Right atrium auricular region (tissue), 2 donors: ENCODE results near the gene REL. TPM values are rescaled to one million over a fixed set of nuclear protein-coding genes. Genes with fewer than 3 reads are reported as not detected.
A peak's percentile ranks its signal among the peaks of the same experiment; 100 is the strongest.

Source experiments
- DNase-seq: peaks from one replicate; pipeline ENCODE4 v3.0.0-alpha.2; 2019; ENCODE audit warnings: low spot score
- H3K27ac ChIP-seq, 2 donors: fragments of 200-600 bp; sonication (generic); 1 replicate in 1 of 2; 2 replicates in 1 of 2; pipeline ENCODE4 v1.5.1; 2016 to 2019
- H3K27me3 ChIP-seq, 2 donors: fragments of 200-600 bp; sonication (generic); one replicate each; pipeline versions ENCODE4 v1.5.1 to v1.6.0; 2017 to 2019
- H3K36me3 ChIP-seq: fragments of 200-600 bp; sonication (generic); one replicate; pipeline ENCODE4 v1.5.1; 2016
- H3K4me1 ChIP-seq, 2 donors: fragments of 200-600 bp; sonication (generic); one replicate each; pipeline versions ENCODE4 v1.5.1 to v1.6.0; 2017 to 2019
- H3K4me3 ChIP-seq, 2 donors: fragments of 200-600 bp; sonication (generic); 1 replicate in 1 of 2; 2 replicates in 1 of 2; pipeline ENCODE4 v1.5.1; 2017 to 2019; ENCODE audit warnings: mild to moderate bottlenecking in 1 of 2, moderate library complexity in 1 of 2
- H3K9me3 ChIP-seq, 2 donors: fragments of 200-600 bp; sonication (generic); one replicate each; pipeline ENCODE4 v1.5.1; 2019
- total RNA-seq, 2 donors: library from RNA; depleted of rRNA; stranded (reverse); fragments of >200 nt; gene quantifications; one replicate each; pipeline ENCODE4 v1.1.0, GENCODE V29; 2016
- TF ChIP-seq, protein P1 (sequence below), 2 donors: fragments of 200-600 bp; sonication (generic); IDR thresholded peaks; one replicate each; pipeline ENCODE4 v1.5.1; 2019; ENCODE audit warnings: antibody characterized with exemption in 2 of 2

Gene REL
- total RNA-seq, 2 donors from 2014 or later = 6.0 to 7.3 TPM

DNA sequence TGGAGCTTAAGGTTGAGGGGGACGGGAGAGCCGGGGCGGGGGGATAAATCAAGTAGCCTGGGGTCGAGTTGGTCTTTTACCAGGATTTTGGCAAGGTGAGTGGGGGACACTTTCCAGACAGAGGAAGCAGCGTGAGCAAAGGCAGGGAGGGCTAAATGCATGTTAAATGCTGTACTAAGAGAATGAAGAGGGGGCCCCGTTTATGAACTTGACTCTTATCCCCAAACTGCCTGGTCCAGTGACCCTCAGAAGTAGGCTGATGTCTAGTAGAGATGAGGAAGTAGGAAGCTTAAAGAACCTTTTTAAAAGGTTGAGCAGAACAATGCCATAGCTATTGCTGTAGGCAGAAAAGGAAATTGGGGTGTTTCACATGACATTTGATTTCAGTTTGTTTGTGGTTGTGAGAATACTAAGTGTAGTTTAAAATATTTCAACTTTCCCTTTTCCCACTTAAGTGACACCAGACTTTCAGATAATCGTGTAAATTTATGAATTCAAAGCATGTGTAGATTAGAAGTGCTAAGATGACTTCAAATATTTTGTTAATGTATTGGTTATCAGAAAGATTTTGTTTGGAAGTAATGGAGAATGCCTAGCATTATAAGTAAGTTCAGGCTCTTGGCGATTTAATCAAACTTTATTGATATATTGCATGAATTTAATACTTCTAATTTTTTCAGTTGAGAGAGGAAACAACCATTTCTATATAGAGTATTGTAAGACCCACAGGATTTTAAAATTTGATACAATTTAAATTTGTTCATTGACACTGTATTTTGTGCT, 1.8 kb downstream of the REL start:
- Histone ChIP-seq H3K9me3 (no peaks in the 10 kb centered on the region), H3K36me3 (no peaks in the 10 kb centered on the region), H3K27me3 (no peaks in the 10 kb centered on the region), H3K4me3 (peak overlapping the region; percentile 78 to 88), H3K4me1 (peaks cover 0 to 34% of the 10 kb centered on the region in 2 donors), H3K27ac (peak overlapping the region; percentile 94 to 98)
- TF ChIP-seq, protein P1, sequence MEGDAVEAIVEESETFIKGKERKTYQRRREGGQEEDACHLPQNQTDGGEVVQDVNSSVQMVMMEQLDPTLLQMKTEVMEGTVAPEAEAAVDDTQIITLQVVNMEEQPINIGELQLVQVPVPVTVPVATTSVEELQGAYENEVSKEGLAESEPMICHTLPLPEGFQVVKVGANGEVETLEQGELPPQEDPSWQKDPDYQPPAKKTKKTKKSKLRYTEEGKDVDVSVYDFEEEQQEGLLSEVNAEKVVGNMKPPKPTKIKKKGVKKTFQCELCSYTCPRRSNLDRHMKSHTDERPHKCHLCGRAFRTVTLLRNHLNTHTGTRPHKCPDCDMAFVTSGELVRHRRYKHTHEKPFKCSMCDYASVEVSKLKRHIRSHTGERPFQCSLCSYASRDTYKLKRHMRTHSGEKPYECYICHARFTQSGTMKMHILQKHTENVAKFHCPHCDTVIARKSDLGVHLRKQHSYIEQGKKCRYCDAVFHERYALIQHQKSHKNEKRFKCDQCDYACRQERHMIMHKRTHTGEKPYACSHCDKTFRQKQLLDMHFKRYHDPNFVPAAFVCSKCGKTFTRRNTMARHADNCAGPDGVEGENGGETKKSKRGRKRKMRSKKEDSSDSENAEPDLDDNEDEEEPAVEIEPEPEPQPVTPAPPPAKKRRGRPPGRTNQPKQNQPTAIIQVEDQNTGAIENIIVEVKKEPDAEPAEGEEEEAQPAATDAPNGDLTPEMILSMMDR (IDR thresholded peaks at IDR 0.05) = no peak
- no peak for DNase-seq

DNA sequence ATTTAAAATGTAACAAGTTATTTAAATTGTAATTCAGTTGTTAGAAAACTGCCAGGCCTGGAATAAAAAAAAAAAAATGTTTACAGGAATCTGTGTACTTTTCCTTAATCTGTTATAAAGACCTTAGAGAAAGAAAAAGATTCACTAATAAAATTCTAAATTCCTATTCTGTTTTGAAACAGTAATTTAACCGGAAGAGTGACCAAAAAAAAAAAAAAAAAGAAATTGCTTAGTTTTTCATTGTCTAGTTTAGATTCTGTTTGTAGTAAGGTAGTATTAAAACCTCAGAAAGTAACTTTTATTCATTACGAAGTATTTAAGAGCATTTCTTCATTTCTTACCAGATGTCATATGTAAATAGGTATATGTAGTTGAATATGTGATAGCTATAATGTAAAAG, 2.5 kb downstream of the REL start:
- no peaks in the 10 kb centered on the region for H3K9me3 ChIP-seq
- peak overlapping the region in 1 of 2 donors; percentile 94 for H3K27ac ChIP-seq
- H3K27me3 ChIP-seq = no peaks in the 10 kb centered on the region
- TF ChIP-seq, protein P1 (IDR thresholded peaks at IDR 0.05) = no peak
- DNase-seq = no peak
- no peak overlapping the region for H3K4me3 ChIP-seq
- no peaks in the 10 kb centered on the region for H3K36me3 ChIP-seq
- H3K4me1 ChIP-seq = peaks cover 0 to 34% of the 10 kb centered on the region in 2 donors

DNA sequence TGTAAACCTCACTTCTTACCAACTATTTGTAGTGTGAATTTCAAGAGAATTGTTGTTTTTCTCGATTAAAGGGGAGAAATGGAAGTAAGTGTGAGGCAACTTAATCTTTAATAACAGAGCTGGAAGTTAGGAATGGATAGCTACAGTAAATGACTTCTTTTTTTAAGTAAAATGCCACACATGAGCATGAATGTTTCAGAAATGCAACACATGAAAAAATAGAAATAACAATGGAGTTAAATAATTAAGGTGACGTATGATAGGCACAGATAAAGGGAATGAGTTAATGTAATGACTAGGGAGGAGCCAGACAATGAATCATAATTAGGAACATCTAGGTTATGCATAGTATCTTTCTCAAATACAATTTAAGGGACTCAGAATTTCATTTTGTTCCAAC, 3.4 kb downstream of the REL start:
- H3K36me3 ChIP-seq = no peaks in the 10 kb centered on the region
- peaks cover 0 to 34% of the 10 kb centered on the region in 2 donors for H3K4me1 ChIP-seq
- TF ChIP-seq, protein P1 (IDR thresholded peaks at IDR 0.05) = no peak
- H3K27me3 ChIP-seq = no peaks in the 10 kb centered on the region
- H3K4me3 ChIP-seq = no peak overlapping the region
- H3K27ac ChIP-seq = peak overlapping the region; percentile 4 to 17
- H3K9me3 ChIP-seq = no peaks in the 10 kb centered on the region
- DNase-seq = no peak

DNA sequence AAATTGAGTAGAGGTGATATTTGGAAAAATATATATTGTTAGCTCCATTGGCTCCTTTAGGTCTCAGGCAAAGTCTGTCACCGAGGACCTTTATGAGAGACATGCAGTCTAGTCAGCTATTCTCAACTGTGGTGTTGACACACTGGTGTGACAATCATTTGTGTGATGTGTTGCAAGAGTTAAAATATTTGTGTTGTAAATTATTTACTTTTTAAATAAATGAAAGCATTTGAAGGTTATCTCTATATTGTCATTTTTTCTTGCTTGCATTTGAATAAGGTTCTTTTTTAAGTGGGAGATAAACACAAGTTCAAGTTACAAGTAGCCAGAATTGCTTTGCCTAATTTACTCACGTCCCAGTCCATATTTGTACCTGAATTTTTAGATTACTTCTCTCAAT, 4.3 kb downstream of the REL start:
- Histone ChIP-seq H3K36me3 (no peaks in the 10 kb centered on the region), H3K9me3 (no peaks in the 10 kb centered on the region), H3K27ac (peak overlapping the region in 1 of 2 donors; percentile 4), H3K4me3 (no peak overlapping the region), H3K4me1 (peaks cover 0 to 34% of the 10 kb centered on the region in 2 donors), H3K27me3 (no peaks in the 10 kb centered on the region)
- TF ChIP-seq, protein P1 (IDR thresholded peaks at IDR 0.05) = no peak
- DNase-seq = no peak

DNA sequence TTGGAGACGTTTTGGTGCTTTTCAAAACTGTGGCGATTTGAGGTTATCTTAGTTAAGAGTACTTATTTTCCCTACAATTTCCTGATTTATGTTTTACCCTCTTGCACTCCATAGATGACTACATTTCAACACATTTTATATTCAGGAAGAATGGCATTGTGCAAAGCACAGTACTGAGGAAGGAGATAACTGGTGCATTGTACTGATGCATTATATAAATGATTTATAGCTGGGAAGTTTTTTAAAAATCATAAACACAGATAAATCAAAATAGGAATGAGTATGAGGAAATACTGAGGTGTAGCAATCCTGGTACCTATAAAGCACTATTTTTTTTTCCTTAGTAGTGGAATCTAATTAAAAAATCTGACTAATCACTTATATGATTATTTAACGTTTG, 5.6 kb downstream of the REL start:
- H3K27me3 ChIP-seq = no peaks in the 10 kb centered on the region
- H3K4me1 ChIP-seq = peaks cover 0 to 34% of the 10 kb centered on the region in 2 donors
- H3K9me3 ChIP-seq = no peaks in the 10 kb centered on the region
- peaks cover under 1% of the 10 kb centered on the region for H3K36me3 ChIP-seq
- H3K27ac ChIP-seq = no peak overlapping the region
- TF ChIP-seq, protein P1 (IDR thresholded peaks at IDR 0.05) = no peak
- no peak overlapping the region for H3K4me3 ChIP-seq
- no peak for DNase-seq
